ENCODE data around the gene MYOG. TPM values are rescaled to one million over a fixed set of nuclear protein-coding genes. Genes with fewer than 3 reads are reported as not detected.

Gene MYOG
- total RNA-seq, 1 donor from 2014 or later: not detected

DNA sequence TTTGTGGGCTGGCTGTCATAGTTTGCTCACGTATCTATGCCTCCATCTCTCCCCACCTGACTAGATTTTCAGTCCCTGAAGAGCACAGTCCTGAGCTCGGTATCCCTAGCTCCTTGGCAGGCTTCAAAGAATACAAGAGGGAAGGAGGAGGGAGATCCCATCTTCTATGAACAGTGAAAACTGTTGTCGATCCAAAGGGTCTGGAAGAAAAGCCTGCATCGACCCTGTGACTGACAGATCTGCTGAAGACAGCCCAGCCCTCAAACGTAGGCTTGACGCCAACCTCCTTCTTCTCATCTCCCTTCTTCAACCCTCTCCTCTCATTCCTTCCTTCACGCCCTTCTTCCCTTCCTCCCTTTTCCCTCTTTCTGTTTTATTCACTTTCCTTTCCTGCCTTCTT lies 28.4 kb upstream of the MYOG start:
- Mint-ChIP-seq H3K27ac (no peak overlapping the region), H3K27me3 (peaks cover 48% of the 10 kb centered on the region), H3K4me3 (ENCODE audit: low read depth) (no peak overlapping the region), H3K4me1 (ENCODE audit: low read depth) (no peaks in the 10 kb centered on the region), H3K9me3 (ENCODE audit: low read depth) (no peaks in the 10 kb centered on the region), H3K36me3 (ENCODE audit: insufficient read depth) (no peaks in the 10 kb centered on the region)
- TF ChIP-seq, protein P1, sequence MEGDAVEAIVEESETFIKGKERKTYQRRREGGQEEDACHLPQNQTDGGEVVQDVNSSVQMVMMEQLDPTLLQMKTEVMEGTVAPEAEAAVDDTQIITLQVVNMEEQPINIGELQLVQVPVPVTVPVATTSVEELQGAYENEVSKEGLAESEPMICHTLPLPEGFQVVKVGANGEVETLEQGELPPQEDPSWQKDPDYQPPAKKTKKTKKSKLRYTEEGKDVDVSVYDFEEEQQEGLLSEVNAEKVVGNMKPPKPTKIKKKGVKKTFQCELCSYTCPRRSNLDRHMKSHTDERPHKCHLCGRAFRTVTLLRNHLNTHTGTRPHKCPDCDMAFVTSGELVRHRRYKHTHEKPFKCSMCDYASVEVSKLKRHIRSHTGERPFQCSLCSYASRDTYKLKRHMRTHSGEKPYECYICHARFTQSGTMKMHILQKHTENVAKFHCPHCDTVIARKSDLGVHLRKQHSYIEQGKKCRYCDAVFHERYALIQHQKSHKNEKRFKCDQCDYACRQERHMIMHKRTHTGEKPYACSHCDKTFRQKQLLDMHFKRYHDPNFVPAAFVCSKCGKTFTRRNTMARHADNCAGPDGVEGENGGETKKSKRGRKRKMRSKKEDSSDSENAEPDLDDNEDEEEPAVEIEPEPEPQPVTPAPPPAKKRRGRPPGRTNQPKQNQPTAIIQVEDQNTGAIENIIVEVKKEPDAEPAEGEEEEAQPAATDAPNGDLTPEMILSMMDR (IDR thresholded peaks at IDR 0.05; ENCODE audit: unreplicated experiment): no peak
- DNase-seq (ENCODE audit: low spot score, unreplicated experiment): no peak

DNA sequence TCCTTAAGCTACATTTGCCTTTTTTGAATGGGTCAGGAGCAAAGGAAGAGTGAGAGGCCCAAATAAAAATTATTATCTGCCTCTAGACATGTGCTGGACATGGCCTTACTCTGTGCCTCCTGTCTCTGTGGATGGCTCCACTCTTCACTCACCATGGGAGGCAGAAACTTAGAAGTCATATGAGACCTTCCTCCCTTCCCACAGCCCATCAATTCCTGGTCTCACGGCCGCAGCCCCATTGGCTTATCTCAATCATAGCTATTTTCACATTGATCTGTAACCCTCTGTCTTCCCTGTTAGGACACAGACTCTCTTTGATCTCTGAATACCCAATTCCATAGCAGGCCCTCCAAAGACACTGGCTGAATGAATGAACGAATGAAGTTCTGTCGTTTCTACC lies 27.5 kb upstream of the MYOG start:
- peaks cover 46% of the 10 kb centered on the region for H3K27me3 Mint-ChIP-seq
- no peaks in the 10 kb centered on the region for H3K4me1 Mint-ChIP-seq (ENCODE audit: low read depth)
- H3K9me3 Mint-ChIP-seq (ENCODE audit: low read depth): no peaks in the 10 kb centered on the region

DNA sequence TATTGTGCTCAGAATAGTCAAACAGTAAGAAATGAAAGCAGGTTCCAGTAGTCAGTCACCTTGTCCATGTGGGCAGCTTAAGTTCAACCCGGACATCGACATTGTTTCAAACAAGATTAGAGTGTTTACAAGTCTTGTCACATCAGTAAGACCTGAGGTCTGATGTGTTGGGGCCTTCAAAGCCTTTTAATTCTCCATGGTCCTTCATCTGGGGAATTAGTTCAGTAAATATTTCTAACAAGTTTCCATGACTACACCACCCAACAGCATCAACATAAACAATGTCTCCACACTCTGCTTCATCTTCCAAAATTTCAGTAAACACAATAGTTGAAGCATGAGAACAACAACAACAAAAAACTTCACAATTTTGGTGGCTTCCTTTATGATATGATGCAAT lies 26.7 kb upstream of the MYOG start:
- Mint-ChIP-seq H3K4me1 (ENCODE audit: low read depth) (no peaks in the 10 kb centered on the region), H3K36me3 (ENCODE audit: insufficient read depth) (no peaks in the 10 kb centered on the region), H3K27ac (no peak overlapping the region), H3K27me3 (peaks cover 45% of the 10 kb centered on the region), H3K9me3 (ENCODE audit: low read depth) (no peaks in the 10 kb centered on the region), H3K4me3 (ENCODE audit: low read depth) (no peak overlapping the region)
- TF ChIP-seq, protein P1 (IDR thresholded peaks at IDR 0.05; ENCODE audit: unreplicated experiment): no peak
- no peak for DNase-seq (ENCODE audit: low spot score, unreplicated experiment)

More for the DNA sequence above, 27.5 kb upstream of the MYOG start:
- no peak for DNase-seq (ENCODE audit: low spot score, unreplicated experiment)
- TF ChIP-seq, protein P1 (IDR thresholded peaks at IDR 0.05; ENCODE audit: unreplicated experiment): no peak
- no peak overlapping the region for H3K27ac Mint-ChIP-seq
- no peaks in the 10 kb centered on the region for H3K36me3 Mint-ChIP-seq (ENCODE audit: insufficient read depth)
- no peak overlapping the region for H3K4me3 Mint-ChIP-seq (ENCODE audit: low read depth)

DNA sequence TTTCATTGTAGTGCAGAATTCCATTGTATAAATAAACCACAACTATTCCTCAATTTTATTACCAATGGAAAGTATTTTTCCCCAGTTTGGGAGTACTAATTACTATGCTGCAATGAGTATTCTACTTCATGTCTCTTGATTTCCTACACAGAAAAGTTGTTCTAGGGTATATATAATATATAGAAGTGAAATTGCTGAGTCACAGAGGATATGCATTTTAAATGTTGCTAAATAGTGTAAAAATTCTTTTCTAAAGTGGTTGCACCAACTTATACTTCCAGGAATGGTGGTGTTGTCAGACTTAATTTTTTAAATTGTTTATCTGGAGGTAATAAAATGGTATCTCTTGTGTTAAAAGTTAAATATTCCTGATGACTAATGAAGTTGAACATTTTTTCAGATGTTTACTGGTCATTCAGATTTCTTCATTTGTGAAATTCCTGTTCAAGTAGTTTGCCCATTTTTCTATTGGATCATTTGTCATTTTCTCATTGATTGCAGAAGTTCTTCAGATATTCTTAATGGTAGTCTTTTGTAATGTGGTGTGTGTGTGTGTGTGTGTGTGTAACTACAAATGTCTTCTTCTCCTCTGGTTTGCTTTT lies 19.1 kb upstream of the MYOG start:
- no peak overlapping the region for H3K27ac Mint-ChIP-seq
- no peak overlapping the region for H3K4me3 Mint-ChIP-seq (ENCODE audit: low read depth)
- H3K36me3 Mint-ChIP-seq (ENCODE audit: insufficient read depth): no peaks in the 10 kb centered on the region
- TF ChIP-seq, protein P1 (IDR thresholded peaks at IDR 0.05; ENCODE audit: unreplicated experiment): no peak
- H3K27me3 Mint-ChIP-seq: peaks cover 29% of the 10 kb centered on the region
- H3K4me1 Mint-ChIP-seq (ENCODE audit: low read depth): no peaks in the 10 kb centered on the region
- H3K9me3 Mint-ChIP-seq (ENCODE audit: low read depth): peaks cover 5% of the 10 kb centered on the region
- no peak for DNase-seq (ENCODE audit: low spot score, unreplicated experiment)

DNA sequence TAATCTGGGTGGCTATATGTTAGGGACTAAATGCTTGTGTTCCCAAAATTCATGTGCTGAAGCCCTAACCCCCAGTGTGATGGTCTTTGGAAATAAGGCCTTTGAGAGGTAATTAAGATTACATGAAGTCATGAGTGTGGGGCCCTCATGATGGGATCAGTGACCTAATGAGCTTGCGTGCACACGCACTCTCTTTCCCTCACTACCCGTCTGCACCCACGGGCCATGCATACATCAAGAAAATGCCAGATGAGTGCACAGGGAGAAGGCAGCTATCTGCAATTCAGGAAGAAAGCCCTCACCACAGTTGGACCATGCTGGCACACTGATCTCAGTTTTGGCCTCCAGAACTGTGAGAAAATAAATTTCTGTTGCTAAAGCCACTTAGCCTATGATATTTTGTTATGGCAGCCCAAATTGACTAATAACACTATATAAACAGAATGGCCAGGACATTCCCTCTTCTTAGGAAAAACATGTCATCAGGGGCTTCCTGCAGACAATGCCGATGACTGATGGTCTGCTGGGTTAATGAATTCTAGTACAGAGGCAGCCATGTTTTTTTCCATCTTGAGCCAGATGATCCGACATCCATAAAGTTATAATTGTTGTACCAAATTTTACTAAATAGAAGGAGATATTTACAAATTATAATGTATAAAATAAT lies 18.1 kb upstream of the MYOG start:
- no peak for DNase-seq (ENCODE audit: low spot score, unreplicated experiment)
- H3K4me3 Mint-ChIP-seq (ENCODE audit: low read depth): no peak overlapping the region
- peaks cover 24% of the 10 kb centered on the region for H3K27me3 Mint-ChIP-seq
- TF ChIP-seq, protein P1 (IDR thresholded peaks at IDR 0.05; ENCODE audit: unreplicated experiment): no peak
- no peak overlapping the region for H3K27ac Mint-ChIP-seq
- H3K4me1 Mint-ChIP-seq (ENCODE audit: low read depth): no peaks in the 10 kb centered on the region
- H3K9me3 Mint-ChIP-seq (ENCODE audit: low read depth): peaks cover 5% of the 10 kb centered on the region
- H3K36me3 Mint-ChIP-seq (ENCODE audit: insufficient read depth): no peaks in the 10 kb centered on the region

All from progenitor cell of endocrine pancreas (in vitro differentiated cells).